AG04450 (cell line): ENCODE data around the gene LDB2. TPM values are rescaled to one million over a fixed set of nuclear protein-coding genes. Genes with fewer than 3 reads are reported as not detected.

Source experiments
- CTCF ChIA-PET: fragments of 300-600, 350-600 bp; formaldehyde crosslinking; extraction: SDS; loops from one replicate; lab custom pipeline; 2022; ENCODE audit warnings: antibody characterized with exemption, inconsistent platforms; lab: Charles Lee
- POLR2A ChIA-PET: fragments of 350-600 bp; formaldehyde crosslinking; extraction: SDS; loops from one replicate; lab custom pipeline; 2021; ENCODE audit warnings: antibody characterized with exemption, inconsistent platforms; lab: Yijun Ruan, JAX
- DNase-seq: peaks from one replicate; pipeline ENCODE4 v3.0.0-alpha.2; 2011; ENCODE audit warnings: low read depth, low spot score
- H3K27ac ChIP-seq: one replicate; pipeline ENCODE4 v1.5.1; 2012; ENCODE audit warnings: low read depth, low read length, control low read depth
- H3K27me3 ChIP-seq: one replicate; pipeline ENCODE4 v1.6.0; 2012; ENCODE audit warnings: low read length; ENCODE audit not compliant: control insufficient read depth, insufficient read depth
- H3K4me3 ChIP-seq: 2 replicates; pipeline ENCODE4 v1.5.1; 2011; ENCODE audit warnings: mild to moderate bottlenecking, low read depth, low read length, control low read depth
- H3K9me3 ChIP-seq: 2 replicates; pipeline ENCODE4 v1.5.1; 2012; ENCODE audit warnings: low read length; ENCODE audit not compliant: control insufficient read depth, insufficient read depth
- polyA plus RNA-seq: library from polyadenylated mRNA; depleted of rRNA; stranded (reverse); fragments of >200 nt; gene quantifications from 2 replicates; pipeline ENCODE4 v1.2.3, GENCODE V29; 2011
- TF ChIP-seq, protein P1 (sequence below): IDR thresholded peaks from 2 replicates; pipeline ENCODE4 v1.5.1; 2011; ENCODE audit warnings: low read depth, low read length, control low read depth, inconsistent platforms

LDB2 gene
- polyA plus RNA-seq, 1 experiment, result 180 TPM

DNA sequence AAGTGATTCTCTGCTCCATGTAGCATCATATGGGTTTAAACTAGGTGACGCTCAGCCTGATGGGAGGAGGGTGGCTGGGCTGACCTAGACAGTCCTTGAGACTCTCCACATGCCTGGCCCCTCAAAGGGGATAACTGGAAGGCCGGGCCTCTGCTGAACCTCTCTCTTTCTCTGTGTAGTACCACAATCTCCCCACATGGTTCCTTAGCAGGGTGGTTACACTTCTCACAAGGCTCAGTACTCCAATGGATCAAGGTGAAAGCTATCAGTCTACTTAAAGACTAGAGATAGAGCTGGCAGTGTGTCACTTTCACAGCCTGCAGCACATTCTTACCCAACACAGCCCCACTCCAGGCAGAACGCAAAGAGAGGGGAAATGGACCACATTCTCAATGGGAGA is 80.4 kb downstream of the LDB2 start:
- Histone ChIP-seq H3K4me3 (no peak overlapping the region), H3K9me3 (no peaks in the 10 kb centered on the region), H3K27ac (no peak overlapping the region), H3K27me3 (no peaks in the 10 kb centered on the region)
- no peak for DNase-seq
- ChIA-PET CTCF (interaction anchor here (1.7 to 2.9 kb wide), 2 partner anchors 8 to 506 kb away, joined by 6 to 7 read pairs; no protein-coding TSS in a partner anchor), POLR2A (no interaction called here)
- TF ChIP-seq, protein P1, sequence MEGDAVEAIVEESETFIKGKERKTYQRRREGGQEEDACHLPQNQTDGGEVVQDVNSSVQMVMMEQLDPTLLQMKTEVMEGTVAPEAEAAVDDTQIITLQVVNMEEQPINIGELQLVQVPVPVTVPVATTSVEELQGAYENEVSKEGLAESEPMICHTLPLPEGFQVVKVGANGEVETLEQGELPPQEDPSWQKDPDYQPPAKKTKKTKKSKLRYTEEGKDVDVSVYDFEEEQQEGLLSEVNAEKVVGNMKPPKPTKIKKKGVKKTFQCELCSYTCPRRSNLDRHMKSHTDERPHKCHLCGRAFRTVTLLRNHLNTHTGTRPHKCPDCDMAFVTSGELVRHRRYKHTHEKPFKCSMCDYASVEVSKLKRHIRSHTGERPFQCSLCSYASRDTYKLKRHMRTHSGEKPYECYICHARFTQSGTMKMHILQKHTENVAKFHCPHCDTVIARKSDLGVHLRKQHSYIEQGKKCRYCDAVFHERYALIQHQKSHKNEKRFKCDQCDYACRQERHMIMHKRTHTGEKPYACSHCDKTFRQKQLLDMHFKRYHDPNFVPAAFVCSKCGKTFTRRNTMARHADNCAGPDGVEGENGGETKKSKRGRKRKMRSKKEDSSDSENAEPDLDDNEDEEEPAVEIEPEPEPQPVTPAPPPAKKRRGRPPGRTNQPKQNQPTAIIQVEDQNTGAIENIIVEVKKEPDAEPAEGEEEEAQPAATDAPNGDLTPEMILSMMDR, result no peak

DNA sequence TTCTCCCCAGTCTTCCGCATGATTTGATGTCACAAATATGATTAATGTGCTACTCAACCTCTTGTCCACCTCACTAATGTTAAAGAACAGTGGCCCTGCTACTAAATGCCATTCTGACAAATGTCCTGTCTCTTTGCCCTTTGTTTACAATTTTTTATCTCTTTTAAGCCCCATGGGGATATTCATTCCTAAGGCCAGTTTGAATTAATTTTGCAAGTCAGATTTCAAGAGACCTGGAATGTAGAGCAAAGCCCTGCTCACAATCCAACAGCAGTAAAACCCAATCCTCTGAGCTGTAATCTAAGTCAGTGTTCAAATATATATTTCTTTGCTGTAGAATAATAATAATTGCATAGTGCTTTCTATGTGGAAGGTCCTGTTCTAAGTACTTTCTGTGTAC is 81.2 kb downstream of the LDB2 start:
- no peaks in the 10 kb centered on the region for H3K9me3 ChIP-seq
- no peak overlapping the region for H3K27ac ChIP-seq
- ChIA-PET POLR2A (no interaction called here), CTCF (interaction anchor here (1.7 to 2.9 kb wide), 2 partner anchors 9 to 507 kb away, joined by 6 to 7 read pairs; no protein-coding TSS in a partner anchor)
- H3K27me3 ChIP-seq, result no peaks in the 10 kb centered on the region
- no peak for DNase-seq
- no peak overlapping the region for H3K4me3 ChIP-seq
- TF ChIP-seq, protein P1, result no peak

DNA sequence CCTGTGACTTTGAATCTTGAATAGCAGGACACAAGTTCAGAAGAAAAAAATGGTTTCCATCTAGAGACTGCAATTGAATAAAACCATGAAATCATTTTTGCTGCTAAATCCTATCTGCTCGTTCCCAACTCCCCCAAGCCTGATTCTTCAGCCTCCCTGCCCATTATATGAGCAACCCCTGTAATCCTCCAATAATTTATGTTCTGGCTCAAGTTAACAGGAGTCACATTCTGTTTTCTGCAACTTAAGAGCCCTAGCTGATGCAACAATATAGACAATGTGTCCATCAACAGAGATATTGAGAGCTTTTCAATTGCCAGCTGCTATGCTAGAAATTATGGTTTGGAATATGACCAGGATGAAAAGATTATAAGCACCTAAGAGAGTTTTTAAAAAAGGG is 84.1 kb downstream of the LDB2 start:
- ChIA-PET CTCF (no interaction called here), POLR2A (no interaction called here)
- TF ChIP-seq, protein P1, result no peak
- no peak for DNase-seq
- Histone ChIP-seq H3K27me3 (no peaks in the 10 kb centered on the region), H3K27ac (no peak overlapping the region), H3K9me3 (no peaks in the 10 kb centered on the region), H3K4me3 (no peak overlapping the region)

GRCh38 chr4:16812041-16812440 is 86.4 kb downstream of the LDB2 start:
- no peak for DNase-seq
- TF ChIP-seq, protein P1, result no peak
- CTCF ChIA-PET, result interaction anchor here (1.4 kb wide), 1 partner anchor 18 kb away, joined by 5 read pairs; no protein-coding TSS in a partner anchor
- Histone ChIP-seq H3K27ac (no peak overlapping the region), H3K9me3 (no peaks in the 10 kb centered on the region), H3K4me3 (no peak overlapping the region), H3K27me3 (no peaks in the 10 kb centered on the region)
- POLR2A ChIA-PET, result no interaction called here

GRCh38 chr4:16809943-16810342 is 88.5 kb downstream of the LDB2 start:
- DNase-seq, result no peak
- ChIA-PET CTCF (interaction anchor here (0.5 kb wide), 1 partner anchor 81 kb away, joined by 4 read pairs; no protein-coding TSS in a partner anchor), POLR2A (no interaction called here)
- TF ChIP-seq, protein P1, result no peak
- Histone ChIP-seq H3K9me3 (0 out of 2 replicates have a peak, but pooled peaks cover 3% of the 10 kb centered on the region), H3K4me3 (no peak overlapping the region), H3K27ac (no peak overlapping the region), H3K27me3 (no peaks in the 10 kb centered on the region)
